ENCODE data around the gene TMED6. TPM values are rescaled to one million over a fixed set of nuclear protein-coding genes. Genes with fewer than 3 reads are reported as not detected.
"Not testable (repeated sequence)": the region's sequence is repeated elsewhere in the genome, so short reads cannot be mapped to it uniquely, and the experiment has no call there.

The TMED6 gene
- total RNA-seq, 4 donors from 2014 or later, result not detected

DNA sequence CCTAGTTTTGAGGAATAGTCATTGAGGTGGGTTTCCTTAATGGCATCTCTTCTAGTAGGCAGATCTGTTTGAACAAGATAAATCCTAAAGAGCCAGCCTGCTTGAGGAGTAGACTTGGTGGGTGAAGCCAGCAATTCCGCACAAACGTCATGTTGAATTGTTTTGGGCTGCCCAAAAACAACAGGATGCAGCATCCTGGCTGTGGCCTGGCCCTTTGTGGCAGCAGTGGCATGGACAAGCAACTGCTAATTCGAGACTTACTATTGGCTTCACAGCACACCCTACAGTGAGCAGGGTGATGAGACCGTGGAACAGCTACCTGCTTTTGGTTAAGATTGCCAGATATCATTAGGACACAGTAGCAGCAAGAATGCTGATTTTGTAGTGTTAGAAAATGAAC is 49.7 kb downstream of the TMED6 start:
- no peak for DNase-seq (ENCODE audit: extremely low spot score)
- no peaks in the 10 kb centered on the region for H3K27me3 ChIP-seq
- TF ChIP-seq, protein P1, sequence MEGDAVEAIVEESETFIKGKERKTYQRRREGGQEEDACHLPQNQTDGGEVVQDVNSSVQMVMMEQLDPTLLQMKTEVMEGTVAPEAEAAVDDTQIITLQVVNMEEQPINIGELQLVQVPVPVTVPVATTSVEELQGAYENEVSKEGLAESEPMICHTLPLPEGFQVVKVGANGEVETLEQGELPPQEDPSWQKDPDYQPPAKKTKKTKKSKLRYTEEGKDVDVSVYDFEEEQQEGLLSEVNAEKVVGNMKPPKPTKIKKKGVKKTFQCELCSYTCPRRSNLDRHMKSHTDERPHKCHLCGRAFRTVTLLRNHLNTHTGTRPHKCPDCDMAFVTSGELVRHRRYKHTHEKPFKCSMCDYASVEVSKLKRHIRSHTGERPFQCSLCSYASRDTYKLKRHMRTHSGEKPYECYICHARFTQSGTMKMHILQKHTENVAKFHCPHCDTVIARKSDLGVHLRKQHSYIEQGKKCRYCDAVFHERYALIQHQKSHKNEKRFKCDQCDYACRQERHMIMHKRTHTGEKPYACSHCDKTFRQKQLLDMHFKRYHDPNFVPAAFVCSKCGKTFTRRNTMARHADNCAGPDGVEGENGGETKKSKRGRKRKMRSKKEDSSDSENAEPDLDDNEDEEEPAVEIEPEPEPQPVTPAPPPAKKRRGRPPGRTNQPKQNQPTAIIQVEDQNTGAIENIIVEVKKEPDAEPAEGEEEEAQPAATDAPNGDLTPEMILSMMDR (IDR thresholded peaks at IDR 0.05), result no peak
- no peak for TF ChIP-seq POLR2AphosphoS5 (IDR thresholded peaks at IDR 0.05)
- no peak for TF ChIP-seq POLR2A (IDR thresholded peaks at IDR 0.05; ENCODE audit: low read depth)
- TF ChIP-seq EP300 (IDR thresholded peaks at IDR 0.05), result no peak
- no peaks in the 10 kb centered on the region for H3K9me3 ChIP-seq
- H3K27ac ChIP-seq (replicated peaks in 1 of 4), result no peak overlapping the region
- 88% methylated on average over 4 of the region's 4 CpGs for WGBS
- intact Hi-C loops (cut with DNase I), result no loop called here
- H3K36me3 ChIP-seq, result peaks cover 20 to 57% (median 26%) of the 10 kb centered on the region in 4 donors
- H3K4me1 ChIP-seq, result no peaks in the 10 kb centered on the region
- no peak overlapping the region for H3K4me3 ChIP-seq

DNA sequence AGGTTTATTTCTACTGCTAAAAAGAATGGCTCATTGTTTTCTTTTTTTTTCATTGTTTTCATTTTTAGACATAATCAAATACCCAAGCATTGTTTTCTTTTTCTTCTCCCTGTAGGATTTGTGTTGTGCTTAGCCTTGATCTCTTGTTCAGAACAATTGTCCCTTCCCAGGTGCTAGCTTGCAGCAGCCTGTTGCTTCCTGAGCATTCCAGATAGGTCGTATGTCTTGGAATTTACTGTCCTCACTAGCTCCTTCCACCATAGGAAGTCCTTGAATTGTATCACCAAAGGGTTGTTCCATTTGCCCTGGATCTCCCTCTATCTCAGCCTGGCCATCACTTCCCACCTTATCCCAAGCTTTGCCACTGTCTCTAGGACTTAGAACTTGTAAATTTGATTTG is 50.4 kb downstream of the TMED6 start:
- H3K4me1 ChIP-seq, result no peaks in the 10 kb centered on the region
- TF ChIP-seq, protein P1 (IDR thresholded peaks at IDR 0.05), result no peak
- TF ChIP-seq EP300 (IDR thresholded peaks at IDR 0.05) (no peak), POLR2AphosphoS5 (IDR thresholded peaks at IDR 0.05) (no peak), POLR2A (IDR thresholded peaks at IDR 0.05; ENCODE audit: low read depth) (no peak)
- H3K27me3 ChIP-seq, result no peaks in the 10 kb centered on the region
- H3K36me3 ChIP-seq, result peaks cover 20 to 63% (median 26%) of the 10 kb centered on the region in 4 donors
- H3K9me3 ChIP-seq, result no peaks in the 10 kb centered on the region
- DNase-seq (ENCODE audit: extremely low spot score), result no peak
- 78% methylated on average over 1 of the region's 1 CpG for WGBS
- H3K27ac ChIP-seq (replicated peaks in 1 of 4), result no peak overlapping the region
- intact Hi-C loops (cut with DNase I), result no loop called here
- H3K4me3 ChIP-seq, result no peak overlapping the region

DNA sequence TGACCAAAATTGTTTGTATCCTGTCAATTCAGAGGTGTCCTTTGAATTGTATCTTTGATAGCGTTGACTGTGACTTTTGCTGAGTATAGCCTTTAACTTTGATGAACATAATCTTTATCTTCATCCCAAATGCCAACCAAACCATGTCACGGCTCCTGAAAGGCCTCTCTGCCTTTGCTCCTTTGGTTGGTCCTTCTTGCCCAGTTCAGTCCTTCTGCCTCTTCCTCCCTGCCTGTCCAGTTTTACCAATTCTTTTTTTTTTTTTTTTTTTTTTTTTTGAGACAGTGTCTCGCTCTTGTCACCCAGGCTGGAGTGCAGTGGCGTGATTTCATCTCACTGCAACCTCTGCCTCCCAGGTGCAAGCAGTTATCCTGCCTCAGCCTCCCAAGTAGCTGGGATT is 53.3 kb downstream of the TMED6 start:
- H3K4me1 ChIP-seq, result no peaks in the 10 kb centered on the region
- no peak for DNase-seq (ENCODE audit: extremely low spot score)
- intact Hi-C loops (cut with DNase I), result no loop called here
- no peaks in the 10 kb centered on the region for H3K27me3 ChIP-seq
- H3K4me3 ChIP-seq, result no peak overlapping the region
- no peaks in the 10 kb centered on the region for H3K9me3 ChIP-seq
- 95% methylated on average over 4 of the region's 4 CpGs for WGBS
- no peak overlapping the region for H3K27ac ChIP-seq (replicated peaks in 1 of 4)
- peaks cover 17 to 80% (median 27%) of the 10 kb centered on the region in 4 donors for H3K36me3 ChIP-seq
- TF ChIP-seq POLR2AphosphoS5 (IDR thresholded peaks at IDR 0.05) (no peak), POLR2A (IDR thresholded peaks at IDR 0.05; ENCODE audit: low read depth) (no peak), EP300 (IDR thresholded peaks at IDR 0.05) (no peak)
- TF ChIP-seq, protein P1 (IDR thresholded peaks at IDR 0.05), result no peak

DNA sequence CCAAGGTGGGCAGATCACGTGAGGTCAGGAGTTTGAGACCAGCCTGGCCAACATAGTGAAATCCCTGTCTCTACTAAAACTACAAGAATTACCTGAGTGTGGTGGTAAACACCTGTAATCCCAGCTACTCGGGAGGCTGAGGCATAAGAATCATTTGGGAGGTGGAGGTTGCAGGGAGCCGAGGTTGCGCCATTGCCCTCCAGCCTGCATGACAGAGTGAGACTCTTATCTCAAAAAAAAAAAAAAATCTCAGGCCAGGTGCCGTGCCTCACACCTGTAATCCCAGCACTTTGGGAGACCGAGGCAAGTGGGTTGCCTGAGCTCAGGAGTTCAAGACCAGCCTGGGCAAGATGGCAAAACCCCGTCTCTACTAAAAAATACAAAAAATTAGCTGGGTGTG is 54.8 kb downstream of the TMED6 start:
- 98% methylated on average over 7 of the region's 7 CpGs for WGBS
- H3K4me3 ChIP-seq; H3K9me3 ChIP-seq; intact Hi-C loops (cut with DNase I); H3K4me1 ChIP-seq; DNase-seq (ENCODE audit: extremely low spot score); H3K27me3 ChIP-seq; H3K27ac ChIP-seq (replicated peaks in 1 of 4): not testable (repeated sequence)
- peaks cover 17 to 67% (median 25%) of the 10 kb centered on the region in 4 donors for H3K36me3 ChIP-seq

DNA sequence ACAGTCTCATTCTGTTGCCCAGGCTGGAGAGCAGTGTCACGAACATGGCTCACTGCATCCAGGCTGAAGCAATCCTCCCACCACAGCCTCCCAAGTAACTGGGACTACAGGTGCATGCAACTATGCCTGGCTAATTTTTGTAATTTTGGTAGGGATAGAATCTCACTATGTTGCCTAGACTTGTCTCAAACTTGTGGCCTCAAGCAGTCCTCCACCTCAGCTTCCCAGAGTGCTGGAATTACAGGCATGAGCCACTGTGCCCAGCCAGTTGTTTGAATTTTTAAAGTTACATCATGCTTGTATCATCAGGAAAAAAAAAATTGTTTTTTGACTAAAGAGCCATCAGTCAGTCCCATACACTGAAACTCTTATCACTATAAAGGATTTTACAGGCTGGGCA is 57.5 kb downstream of the TMED6 start:
- TF ChIP-seq POLR2AphosphoS5 (IDR thresholded peaks at IDR 0.05), result no peak
- no peak for TF ChIP-seq EP300 (IDR thresholded peaks at IDR 0.05)
- TF ChIP-seq, protein P1 (IDR thresholded peaks at IDR 0.05), result no peak
- TF ChIP-seq POLR2A (IDR thresholded peaks at IDR 0.05; ENCODE audit: low read depth), result no peak
- Histone ChIP-seq H3K36me3 (peaks cover 0 to 42% (median 3%) of the 10 kb centered on the region in 4 donors), H3K4me1 (no peaks in the 10 kb centered on the region), H3K9me3 (no peaks in the 10 kb centered on the region), H3K27ac (replicated peaks in 1 of 4) (no peak overlapping the region), H3K27me3 (no peaks in the 10 kb centered on the region), H3K4me3 (no peak overlapping the region)
- DNase-seq (ENCODE audit: extremely low spot score), result no peak
- intact Hi-C loops (cut with DNase I), result no loop called here
- WGBS, result 93% methylated on average over 1 of the region's 1 CpG
